Thyroid gland (tissue), 4 donors: Measurements from ENCODE around the gene ZNF550. TPM values are rescaled to one million over a fixed set of nuclear protein-coding genes. Genes with fewer than 3 reads are reported as not detected.
"Not testable (repeated sequence)": the region's sequence is repeated elsewhere in the genome, so short reads cannot be mapped to it uniquely, and the experiment has no call there.

ENCODE experiments used
- DNase-seq, 2 donors: peaks; one replicate each; pipeline ENCODE4 v3.0.0-alpha.2; 2019
- H3K27ac ChIP-seq, 3 donors: fragments of 200-600 bp; sonication (generic); 1 replicate in 2 of 3; 2 replicates in 1 of 3; pipeline ENCODE4 v1.5.1; 2016 to 2019; ENCODE audit warnings: mild to moderate bottlenecking in 1 of 3, moderate library complexity in 1 of 3
- H3K27me3 ChIP-seq: fragments of 200-600 bp; sonication (generic); one replicate; pipeline ENCODE4 v1.5.1; 2019
- H3K36me3 ChIP-seq, 2 donors: fragments of 200-600 bp; sonication (generic); one replicate each; pipeline ENCODE4 v1.5.1; 2016 to 2019
- H3K4me1 ChIP-seq, 2 donors: fragments of 200-600 bp; sonication (generic); one replicate each; pipeline ENCODE4 v1.5.1; 2017 to 2019
- H3K4me3 ChIP-seq, 3 donors: fragments of 200-600 bp; sonication (generic); replicated peaks in 1 of 3; 1 replicate in 2 of 3; 2 replicates in 1 of 3; pipeline ENCODE4 v1.5.1; 2016; ENCODE audit warnings: mild to moderate bottlenecking in 1 of 3
- H3K9me3 ChIP-seq: fragments of 200-600 bp; sonication (generic); one replicate; pipeline ENCODE4 v1.5.1; 2017
- CTCF ChIP-seq, 6 experiments: fragments of 200-600 bp in 3 of 6; fragments of 450-650 bp in 3 of 6; sonication (generic) in 3 of 6; IDR thresholded peaks; one replicate each; pipeline ENCODE4 v1.5.1; 2016 to 2019; ENCODE audit warnings: antibody characterized with exemption in 6 of 6, mild to moderate bottlenecking in 2 of 6, inconsistent platforms in 1 of 6, moderate library complexity in 1 of 6
- POLR2A ChIP-seq, 2 donors: fragments of 450-650 bp; IDR thresholded peaks; one replicate each; pipeline ENCODE4 v1.6.1; 2017; ENCODE audit warnings: antibody characterized with exemption in 2 of 2, mild to moderate bottlenecking in 2 of 2, moderate library complexity in 1 of 2
- WGBS, 2 donors: methylation state at CpG; one replicate each; pipeline ENCODE4 v1.1.5; 2017; 5-methylcytosine and 5-hydroxymethylcytosine counted together
- intact Hi-C: fragments of 100-400 bp; cut with DNase I; formaldehyde crosslinking; loops from one replicate; pipeline ENCODE4 v1.15.1; 2023
- total RNA-seq, 4 donors: library from RNA; depleted of rRNA; stranded (reverse); fragments of >200 nt; gene quantifications; one replicate each; pipeline ENCODE4 v1.2.3, GENCODE V29; 2016

The ZNF550 gene
- total RNA-seq, 4 donors from 2014 or later, result 7.1 to 13.5 (median 8.7) TPM

GRCh38 chr19:57511484-57511883, 48.2 kb downstream of the ZNF550 start:
- Histone ChIP-seq H3K4me3 (no peak overlapping the region), H3K9me3 (no peaks in the 10 kb centered on the region), H3K27me3 (no peaks in the 10 kb centered on the region), H3K4me1 (no peaks in the 10 kb centered on the region), H3K36me3 (peaks cover 11 to 15% of the 10 kb centered on the region in 2 donors), H3K27ac (no peak overlapping the region)
- intact Hi-C loops, result no loop called here
- DNase-seq, result no peak
- no peak for TF ChIP-seq POLR2A (IDR thresholded peaks at IDR 0.05)
- no peak for TF ChIP-seq CTCF (IDR thresholded peaks at IDR 0.05)

GRCh38 chr19:57506163-57506562, 53.5 kb downstream of the ZNF550 start:
- Histone ChIP-seq H3K4me3 (no peak overlapping the region), H3K9me3 (no peaks in the 10 kb centered on the region), H3K4me1 (peaks cover 0 to under 1% of the 10 kb centered on the region in 2 donors), H3K36me3 (peaks cover 26 to 29% of the 10 kb centered on the region in 2 donors), H3K27me3 (no peaks in the 10 kb centered on the region), H3K27ac (no peak overlapping the region)
- intact Hi-C loops, result no loop called here
- TF ChIP-seq POLR2A (IDR thresholded peaks at IDR 0.05) (no peak), CTCF (IDR thresholded peaks at IDR 0.05) (no peak)
- WGBS, 2 donors, result 53 to 72% methylated on average over 4 of the region's 4 CpGs
- no peak for DNase-seq

GRCh38 chr19:57500400-57500799, 59.3 kb downstream of the ZNF550 start:
- H3K36me3 ChIP-seq, H3K27ac ChIP-seq, H3K4me1 ChIP-seq, H3K9me3 ChIP-seq, intact Hi-C loops, H3K27me3 ChIP-seq, DNase-seq: not testable (repeated sequence)
- peak overlapping the region in 1 of 3 donors; percentile 69 for H3K4me3 ChIP-seq
- 2 to 6% methylated on average over 2 of the region's 4 CpGs for WGBS, 2 donors

GRCh38 chr19:57499680-57500395, 59.8 kb downstream of the ZNF550 start, which contains the start of gene ZNF773:
Gene ZNF773 (plus strand): TSS chr19:57499938. CDS start chr19:57500081, 143 bp downstream.
- peak within 1 kb of the TSS; percentile 61 to 81 (median 76) for H3K27ac ChIP-seq
- intact Hi-C loops, H3K27me3 ChIP-seq, H3K9me3 ChIP-seq, H3K4me1 ChIP-seq, H3K36me3 ChIP-seq: not testable (repeated sequence)
- DNase-seq, result peak; percentile 98
- 1 to 2% methylated on average over 27 to 38 of the region's 69 CpGs for WGBS, 2 donors
- H3K4me3 ChIP-seq, result peak within 1 kb of the TSS; percentile 7 to 79 (median 69)
- TF ChIP-seq POLR2A (IDR thresholded peaks at IDR 0.05), result peak in 1 of 2 donors; percentile 85

GRCh38 chr19:57499332-57499679, 60.4 kb downstream of the ZNF550 start:
- H3K4me3 ChIP-seq, H3K27me3 ChIP-seq, DNase-seq, H3K9me3 ChIP-seq, H3K27ac ChIP-seq, H3K36me3 ChIP-seq, intact Hi-C loops, H3K4me1 ChIP-seq: not testable (repeated sequence)

- H3K27ac ChIP-seq, DNase-seq, H3K27me3 ChIP-seq, intact Hi-C loops, H3K4me3 ChIP-seq, H3K4me1 ChIP-seq, H3K9me3 ChIP-seq: not testable (repeated sequence)
- 0% methylated on average over 1 of the region's 1 CpG for WGBS, 2 donors
- peaks cover 12 to 13% of the 10 kb centered on the region in 2 donors for H3K36me3 ChIP-seq
These were observed 71.4 kb downstream of the ZNF550 start for GRCh38 chr19:57488299-57488644.

- Histone ChIP-seq H3K27ac (peak within 1 kb of the TSS; percentile 64 to 79 (median 76)), H3K4me3 (peak within 1 kb of the TSS; percentile 22 to 98 (median 60))
- H3K36me3 ChIP-seq, intact Hi-C loops, H3K4me1 ChIP-seq, H3K27me3 ChIP-seq, H3K9me3 ChIP-seq: not testable (repeated sequence)
- 2 to 3% methylated on average over 21 to 24 of the region's 69 CpGs for WGBS, 2 donors
- TF ChIP-seq POLR2A (IDR thresholded peaks at IDR 0.05) (peak in 1 of 2 donors; percentile 86), CTCF (IDR thresholded peaks at IDR 0.05) (peak in 1 of 6 experiments; percentile 24)
- peak; percentile 97 to 99 for DNase-seq
These were observed 72.0 kb downstream of the ZNF550 start, which contains the start of gene ZNF419 for GRCh38 chr19:57487477-57488298. Gene ZNF419 (plus strand): TSS chr19:57487750. CDS start chr19:57487951, 201 bp downstream.
